Heart right ventricle (tissue), 16 donors: ENCODE results near the gene NENF. TPM values are rescaled to one million over a fixed set of nuclear protein-coding genes. Genes with fewer than 3 reads are reported as not detected.

ENCODE experiments used
- ATAC-seq, 8 donors: fragments of 200-7000 bp; cut with Tn5 transposase; one replicate each; pipeline ENCODE4 v1.9.1; 2020; ENCODE audit warnings: mild to moderate bottlenecking in 8 of 8, moderate library complexity in 8 of 8, moderate number of reproducible peaks in 1 of 8
- DNase-seq, 2 donors: peaks; one replicate each; pipeline ENCODE4 v3.0.0-alpha.2; 2020
- H3K27ac ChIP-seq, 10 donors: fragments of 200-600 bp; sonication (generic) in 2 of 10; one replicate each; pipeline versions ENCODE4 v1.5.0 to v1.8.0; 2020 to 2022; ENCODE audit warnings: mild to moderate bottlenecking in 3 of 10
- H3K27me3 ChIP-seq, 7 donors: fragments of 200-600 bp; one replicate each; pipeline ENCODE4 v1.8.0; 2021 to 2022; ENCODE audit warnings: mild to moderate bottlenecking in 2 of 7
- H3K36me3 ChIP-seq, 9 donors: fragments of 200-600 bp; sonication (generic) in 1 of 9; one replicate each; pipeline versions ENCODE4 v1.5.0 to v1.8.0; 2020 to 2022; ENCODE audit warnings: mild to moderate bottlenecking in 2 of 9
- H3K4me1 ChIP-seq, 9 donors: fragments of 200-600 bp; sonication (generic) in 1 of 9; one replicate each; pipeline versions ENCODE4 v1.5.0 to v1.8.0; 2020 to 2022; ENCODE audit warnings: mild to moderate bottlenecking in 4 of 9
- H3K4me3 ChIP-seq, 10 donors: fragments of 200-600 bp; sonication (generic) in 2 of 10; one replicate each; pipeline versions ENCODE4 v1.5.0 to v1.8.0; 2020 to 2022; ENCODE audit warnings: mild to moderate bottlenecking in 7 of 10, moderate library complexity in 2 of 10
- H3K9me3 ChIP-seq, 11 donors: fragments of 200-600 bp in 10 of 11; sonication (generic) in 2 of 11; one replicate each; pipeline versions ENCODE4 v1.5.0 to v1.8.0; 2013 to 2022; ENCODE audit warnings: mild to moderate bottlenecking in 2 of 11, control low read depth in 1 of 11, moderate library complexity in 1 of 11
- WGBS, 2 donors: extraction: QIAGEN DNeasy Blood & Tissue Kit; methylation state at CpG; one replicate each; pipeline ENCODE4 v1.1.7; 2013; ENCODE audit warnings: inconsistent platforms in 1 of 2; 5-methylcytosine and 5-hydroxymethylcytosine counted together
- intact Hi-C, 10 donors: fragments of 100-400 bp; cut with DNase I; formaldehyde crosslinking; loops; one replicate each; pipeline versions ENCODE4 v1.11.1 to v1.14.2; 2022
- polyA plus RNA-seq, 2 donors: library from polyadenylated mRNA; stranded (reverse); fragments of 200-250 nt; gene quantifications; one replicate each; pipeline ENCODE4 v1.2.3, GENCODE V29; 2013
- total RNA-seq, 10 donors: library from RNA; stranded (reverse); fragmentation: NEBNext Ultra II Directional in 3 of 10; extraction: Animal tissue kit (Norgen Biotek cat#: 25700) in 3 of 10; gene quantifications; one replicate each; pipeline versions ENCODE4 v1.2.1 to v1.2.4, GENCODE V29; 2021 to 2023
- TF ChIP-seq, protein P1 (sequence below), 9 donors: fragments of 200-600 bp; sonication (generic) in 2 of 9; IDR thresholded peaks; one replicate each; pipeline versions ENCODE4 v1.5.0 to v1.8.0; 2021 to 2022; ENCODE audit warnings: antibody characterized with exemption in 9 of 9, mild to moderate bottlenecking in 5 of 9, moderate library complexity in 1 of 9
- donor health status: Arrhythmogenic right ventricular cardiomyopathy.
- donor health status: ischemic (EF 13 %, LVEDD 7.1; RV severe dilation, severe dysfunction).
- donor health status: healthy with polysubstance abuse.
- donor health status: DM: no; HTN: yes; CAD: no.
- donor health status: DM: no; HTN: no; CAD: no.
- donor health status: ischemic (EF 25% LVEDD 6.9; RV normal size, moderate dysfunction).
- donor health status: ischemic (EF 25% LVEDD 5.7; RV mildly dilated, moderate dysfunction).
- donor health status: healthy.
- donor health status: DM: yes; HTN: yes; CAD: no.
- donor health status: Ischemic cardiomyopathy.
- donor health status: ischemic (EF 35%, LVEDD 5.7; RV mildly dilated, moderate dysfunction).
- donor health status: nonischemic (EF 11% LVEDD 7.7; RV severe dilation, severe dysfunction).
- donor health status: DM: yes; HTN: yes; CAD: no.
- donor health status: PGD.
- donor health status: ischemic (EF 29% LVEDD 5.4; RV normal size, mild dysfunction).
- donor health status: nonischemic (EF 23%, LVEDD 6.1; RV moderate dilation, normal function).

NENF gene
- total and polyA plus RNA-seq, 12 donors, result 91.8 to 241 (median 115) TPM

DNA sequence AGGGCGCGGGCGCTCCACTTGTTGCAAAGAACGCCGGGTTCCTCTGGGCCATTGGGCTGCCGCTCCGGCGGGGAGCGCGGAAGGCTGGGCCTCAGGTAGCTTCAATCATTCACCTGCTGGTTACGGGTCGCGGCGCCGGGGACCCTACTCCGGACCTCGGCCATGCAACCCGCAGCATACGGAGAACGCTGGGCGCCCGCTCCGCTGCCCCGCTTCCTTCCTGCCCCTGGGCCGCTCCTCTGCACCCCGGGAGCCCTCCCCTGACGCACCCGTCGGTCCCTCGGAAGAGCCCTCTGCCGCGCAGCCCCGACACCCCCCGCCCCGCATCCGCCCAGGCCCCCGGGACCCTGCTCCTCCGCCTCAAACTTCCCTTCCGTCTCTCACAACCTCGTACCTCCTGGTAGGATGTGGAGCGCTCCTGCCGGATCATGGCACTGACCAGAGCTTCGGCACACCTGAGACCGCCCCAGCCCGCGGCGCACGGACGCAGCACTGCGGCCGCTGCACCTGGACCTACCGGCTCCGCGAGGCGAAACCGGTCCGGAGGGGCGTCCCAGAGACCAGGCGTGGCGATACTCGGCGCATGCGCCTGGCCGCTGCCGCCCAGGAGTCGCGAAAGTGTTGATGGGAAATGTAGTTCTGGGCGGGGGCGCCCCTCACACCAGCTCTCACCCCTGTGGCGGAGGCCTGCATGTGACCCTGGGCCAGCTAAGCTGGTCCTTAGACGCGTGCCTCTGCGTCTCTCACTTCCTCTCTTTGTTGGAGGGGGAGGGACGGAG is 18.2 kb upstream of the NENF start, which contains the start of gene PACC1:
PACC1 (minus strand) TSS at position 559 of the 779 bp plus-strand sequence; CDS start at position 430, 129 bp downstream.
- intact Hi-C loops, result loop anchor here in 3 of 10 donors (1.0 to 5.0 kb wide), 3 partner anchors 18 to 1548 kb away; partner anchors contain the start of genes DTL (in 1 of the 3), INTS7 (in 1 of the 3) and NENF (in 1 of the 3)
- peak within 1 kb of the TSS in 8 of 10 donors; percentile 13 to 81 (median 40) for H3K27ac ChIP-seq
- peaks cover 0 to 50% (median 7%) of the 10 kb centered on the region in 9 donors for H3K4me1 ChIP-seq
- peak within 1 kb of the TSS; percentile 70 to 96 (median 86) for H3K4me3 ChIP-seq
- no peaks in the 10 kb centered on the region for H3K27me3 ChIP-seq
- ATAC-seq (peak; percentile 95 to 98 (median 97)), DNase-seq (peak; percentile 87 to 90)
- WGBS, 2 donors, result 0% methylated on average over 74 of the region's 74 CpGs
- TF ChIP-seq, protein P1, sequence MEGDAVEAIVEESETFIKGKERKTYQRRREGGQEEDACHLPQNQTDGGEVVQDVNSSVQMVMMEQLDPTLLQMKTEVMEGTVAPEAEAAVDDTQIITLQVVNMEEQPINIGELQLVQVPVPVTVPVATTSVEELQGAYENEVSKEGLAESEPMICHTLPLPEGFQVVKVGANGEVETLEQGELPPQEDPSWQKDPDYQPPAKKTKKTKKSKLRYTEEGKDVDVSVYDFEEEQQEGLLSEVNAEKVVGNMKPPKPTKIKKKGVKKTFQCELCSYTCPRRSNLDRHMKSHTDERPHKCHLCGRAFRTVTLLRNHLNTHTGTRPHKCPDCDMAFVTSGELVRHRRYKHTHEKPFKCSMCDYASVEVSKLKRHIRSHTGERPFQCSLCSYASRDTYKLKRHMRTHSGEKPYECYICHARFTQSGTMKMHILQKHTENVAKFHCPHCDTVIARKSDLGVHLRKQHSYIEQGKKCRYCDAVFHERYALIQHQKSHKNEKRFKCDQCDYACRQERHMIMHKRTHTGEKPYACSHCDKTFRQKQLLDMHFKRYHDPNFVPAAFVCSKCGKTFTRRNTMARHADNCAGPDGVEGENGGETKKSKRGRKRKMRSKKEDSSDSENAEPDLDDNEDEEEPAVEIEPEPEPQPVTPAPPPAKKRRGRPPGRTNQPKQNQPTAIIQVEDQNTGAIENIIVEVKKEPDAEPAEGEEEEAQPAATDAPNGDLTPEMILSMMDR (IDR thresholded peaks at IDR 0.05), result peak in 2 of 9 donors; percentile 14 to 15
- no peaks in the 10 kb centered on the region for H3K9me3 ChIP-seq
- peaks cover 0 to 21% (median 10%) of the 10 kb centered on the region in 9 donors for H3K36me3 ChIP-seq

DNA sequence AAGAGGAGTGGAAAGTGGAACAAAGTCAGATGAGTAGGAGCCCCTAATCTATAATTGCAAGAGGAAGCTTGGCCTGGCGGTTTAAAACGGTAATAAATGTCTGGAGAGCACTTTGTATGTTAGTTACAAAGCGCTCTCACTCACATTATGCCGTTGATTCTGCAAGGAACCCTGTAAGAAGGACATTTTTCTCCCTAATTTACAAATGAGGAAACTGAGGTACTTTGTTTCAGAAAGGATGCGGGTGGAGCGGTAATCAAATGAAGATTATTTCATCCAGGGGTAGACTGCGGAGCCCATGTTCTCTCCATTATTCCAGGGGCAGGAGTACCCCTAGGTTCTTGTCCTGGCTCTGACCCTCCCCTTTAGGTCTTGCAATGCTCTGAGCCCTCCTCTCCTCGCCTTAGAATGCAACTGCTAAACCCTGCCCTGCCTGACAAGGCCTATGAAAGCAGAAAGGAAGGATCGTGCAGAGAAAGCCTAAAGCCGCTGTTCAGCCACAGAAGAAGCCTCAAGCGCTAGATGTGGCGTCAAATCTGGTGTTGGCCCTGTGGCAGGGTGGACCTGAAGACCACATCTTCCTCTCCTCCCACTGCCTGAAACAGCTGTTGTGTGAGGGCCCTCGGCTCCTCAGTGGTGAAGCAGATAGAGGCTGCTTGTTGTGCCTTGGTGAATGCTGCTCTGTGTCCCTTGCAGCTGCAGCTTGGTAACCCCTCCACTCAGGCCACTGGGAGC is 17.4 kb upstream of the NENF start:
- Histone ChIP-seq H3K27ac (peak overlapping the region in 6 of 10 donors; percentile 13 to 81 (median 40)), H3K4me1 (peaks cover 0 to 47% (median 7%) of the 10 kb centered on the region in 9 donors), H3K36me3 (peaks cover 0 to 13% (median 2%) of the 10 kb centered on the region in 9 donors), H3K27me3 (no peaks in the 10 kb centered on the region), H3K4me3 (peak overlapping the region in 8 of 10 donors; percentile 80 to 96 (median 86)), H3K9me3 (no peaks in the 10 kb centered on the region)
- TF ChIP-seq, protein P1 (IDR thresholded peaks at IDR 0.05), result peak in 1 of 9 donors; percentile 3
- intact Hi-C loops, result loop anchor here in 1 of 10 donors (2.0 kb wide), 1 partner anchor 18 kb away; the partner anchor contains the start of gene NENF
- ATAC-seq, result no peak
- 70 to 73% methylated on average over 13 of the region's 13 CpGs for WGBS, 2 donors
- DNase-seq, result no peak

DNA sequence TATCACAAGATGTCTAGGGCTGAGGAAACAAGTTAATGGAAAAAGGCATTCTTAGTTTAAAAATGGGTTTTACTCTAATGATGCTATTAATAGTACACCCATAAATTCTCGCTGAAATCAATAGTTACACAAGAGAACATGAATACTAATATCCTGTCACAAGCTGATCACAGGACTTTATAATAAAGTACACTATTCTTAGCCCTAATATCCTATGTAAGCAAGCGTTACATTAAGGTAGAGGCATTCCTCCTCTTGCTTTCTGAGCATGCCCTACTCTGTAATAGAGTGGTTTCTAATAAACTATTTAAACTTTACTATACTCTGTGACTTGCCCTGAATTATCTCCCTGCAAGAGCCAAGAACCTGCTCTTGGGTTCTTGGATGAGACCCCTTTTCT is 11.6 kb upstream of the NENF start:
- Histone ChIP-seq H3K27ac (no peak overlapping the region), H3K4me1 (no peaks in the 10 kb centered on the region), H3K4me3 (no peak overlapping the region), H3K9me3 (no peaks in the 10 kb centered on the region), H3K36me3 (no peaks in the 10 kb centered on the region), H3K27me3 (no peaks in the 10 kb centered on the region)
- TF ChIP-seq, protein P1 (IDR thresholded peaks at IDR 0.05), result no peak
- DNase-seq, result no peak
- intact Hi-C loops, result no loop called here
- ATAC-seq, result no peak
- 75 to 81% methylated on average over 2 of the region's 2 CpGs for WGBS, 2 donors

DNA sequence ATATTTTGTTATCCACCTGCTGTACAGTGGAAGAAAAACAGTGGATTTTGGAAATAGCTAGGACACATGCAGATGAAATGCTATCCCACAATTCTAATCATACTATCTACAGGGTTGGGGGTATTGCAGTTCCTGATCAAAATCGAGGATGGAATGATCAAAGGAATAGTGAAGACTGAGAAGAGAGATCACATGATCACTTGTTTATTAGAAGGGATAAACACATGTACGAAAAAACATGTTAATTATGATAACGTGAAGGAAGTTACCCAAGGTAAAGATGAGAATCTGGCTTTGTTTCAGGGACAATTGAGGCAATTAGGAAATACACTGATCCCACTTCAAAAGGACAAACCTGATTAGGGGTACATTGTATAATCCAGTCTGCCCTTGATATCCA is 8.8 kb upstream of the NENF start:
- ATAC-seq, result no peak
- Histone ChIP-seq H3K4me3 (no peak overlapping the region), H3K27ac (no peak overlapping the region), H3K27me3 (no peaks in the 10 kb centered on the region), H3K9me3 (no peaks in the 10 kb centered on the region), H3K36me3 (no peaks in the 10 kb centered on the region), H3K4me1 (no peaks in the 10 kb centered on the region)
- 80 to 88% methylated on average over 3 of the region's 3 CpGs for WGBS, 2 donors
- TF ChIP-seq, protein P1 (IDR thresholded peaks at IDR 0.05), result no peak
- intact Hi-C loops, result no loop called here
- no peak for DNase-seq
